ENCODE measurements around the gene CCDC28B. TPM values are rescaled to one million over a fixed set of nuclear protein-coding genes. Genes with fewer than 3 reads are reported as not detected.

CCDC28B gene
- total and polyA plus RNA-seq, 2 of the 13 experiments (the other 11 are each of a cell fraction or from before 2014, with no cell fraction given), result 2.6 to 3.5 TPM

DNA sequence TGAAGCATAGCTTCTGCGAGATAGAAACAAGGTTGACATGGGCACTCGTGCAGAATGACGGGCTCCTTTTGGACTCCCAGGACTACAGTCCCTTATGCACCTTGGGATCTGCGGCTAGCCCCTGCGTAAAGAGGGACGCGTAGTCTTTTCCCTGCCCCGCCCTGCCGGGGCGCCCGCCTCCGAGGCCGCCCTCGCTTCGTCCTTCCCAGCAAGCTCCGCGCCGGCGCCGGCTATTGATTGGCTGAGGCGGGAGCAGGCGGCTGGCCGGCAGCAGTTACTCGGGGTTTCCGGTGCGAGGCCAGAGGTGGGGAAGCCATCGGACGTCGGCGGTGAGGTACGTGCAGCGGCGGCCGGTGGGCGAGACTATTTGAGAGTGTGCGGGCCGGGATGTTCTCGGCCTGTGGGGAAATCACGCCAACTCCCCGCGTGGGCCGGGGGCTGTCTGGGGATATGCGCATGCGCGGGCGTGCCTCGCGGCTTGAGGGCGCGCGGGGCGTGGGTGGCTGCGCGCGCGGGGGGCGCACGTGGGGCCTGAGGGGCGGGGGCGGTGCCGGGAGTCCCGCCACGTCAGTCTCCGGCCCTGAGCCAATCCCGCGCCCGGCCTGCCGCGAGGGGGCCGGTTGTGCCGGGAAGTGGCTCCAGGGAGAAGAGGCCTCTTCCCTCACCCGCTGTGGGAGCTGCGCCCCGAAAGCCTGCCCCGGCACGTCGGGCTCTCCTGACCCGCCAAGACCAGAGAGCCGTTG, 20.8 kb upstream of the CCDC28B start, which contains the start of gene TXLNA (continued):
- TF ChIP-seq, protein P1, sequence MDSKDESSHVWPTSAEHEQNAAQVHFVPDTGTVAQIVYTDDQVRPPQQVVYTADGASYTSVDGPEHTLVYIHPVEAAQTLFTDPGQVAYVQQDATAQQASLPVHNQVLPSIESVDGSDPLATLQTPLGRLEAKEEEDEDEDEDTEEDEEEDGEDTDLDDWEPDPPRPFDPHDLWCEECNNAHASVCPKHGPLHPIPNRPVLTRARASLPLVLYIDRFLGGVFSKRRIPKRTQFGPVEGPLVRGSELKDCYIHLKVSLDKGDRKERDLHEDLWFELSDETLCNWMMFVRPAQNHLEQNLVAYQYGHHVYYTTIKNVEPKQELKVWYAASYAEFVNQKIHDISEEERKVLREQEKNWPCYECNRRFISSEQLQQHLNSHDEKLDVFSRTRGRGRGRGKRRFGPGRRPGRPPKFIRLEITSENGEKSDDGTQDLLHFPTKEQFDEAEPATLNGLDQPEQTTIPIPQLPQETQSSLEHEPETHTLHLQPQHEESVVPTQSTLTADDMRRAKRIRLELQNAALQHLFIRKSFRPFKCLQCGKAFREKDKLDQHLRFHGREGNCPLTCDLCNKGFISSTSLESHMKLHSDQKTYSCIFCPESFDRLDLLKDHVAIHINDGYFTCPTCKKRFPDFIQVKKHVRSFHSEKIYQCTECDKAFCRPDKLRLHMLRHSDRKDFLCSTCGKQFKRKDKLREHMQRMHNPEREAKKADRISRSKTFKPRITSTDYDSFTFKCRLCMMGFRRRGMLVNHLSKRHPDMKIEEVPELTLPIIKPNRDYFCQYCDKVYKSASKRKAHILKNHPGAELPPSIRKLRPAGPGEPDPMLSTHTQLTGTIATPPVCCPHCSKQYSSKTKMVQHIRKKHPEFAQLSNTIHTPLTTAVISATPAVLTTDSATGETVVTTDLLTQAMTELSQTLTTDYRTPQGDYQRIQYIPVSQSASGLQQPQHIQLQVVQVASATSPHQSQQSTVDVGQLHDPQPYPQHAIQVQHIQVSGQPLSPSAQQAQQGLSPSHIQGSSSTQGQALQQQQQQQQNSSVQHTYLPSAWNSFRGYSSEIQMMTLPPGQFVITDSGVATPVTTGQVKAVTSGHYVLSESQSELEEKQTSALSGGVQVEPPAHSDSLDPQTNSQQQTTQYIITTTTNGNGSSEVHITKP (CRISPR knock-in tag; IDR thresholded peaks at IDR 0.05; ENCODE audit: low read depth), result peak; percentile 82; the same call in 1 of the 2 replicates
- TF ChIP-seq ZNF317 (CRISPR knock-in tag; IDR thresholded peaks at IDR 0.05) (peak; percentile 69), GFI1 (CRISPR knock-in tag; IDR thresholded peaks at IDR 0.05; ENCODE audit: borderline replicate concordance) (no peak; the same call in 1 of the 2 replicates), ZMYM3 (CRISPR knock-in tag; IDR thresholded peaks at IDR 0.05) (no peak), POLR2A (IDR thresholded peaks at IDR 0.05; ENCODE audit: insufficient read depth in 1 of 2, low read depth in 2 of 2, low read length in 2 of 2) (peak; percentile 74 to 95), ZNF563 (CRISPR knock-in tag; IDR thresholded peaks at IDR 0.05) (peak; percentile 99), PBX2 (CRISPR knock-in tag; IDR thresholded peaks at IDR 0.05) (peak; percentile 46; the same call in 1 of the 2 replicates), MAF1 (CRISPR knock-in tag; IDR thresholded peaks at IDR 0.05; ENCODE audit: borderline replicate concordance) (no peak; the same call in 1 of the 2 replicates), SIX1 (CRISPR knock-in tag; IDR thresholded peaks at IDR 0.05; ENCODE audit: borderline replicate concordance) (no peak; the same call in 1 of the 2 replicates), ZNF510 (CRISPR knock-in tag; IDR thresholded peaks at IDR 0.05; ENCODE audit: low read depth) (0 out of 2 replicates have a peak, but pooled peaks have one; percentile 84), TCF7L2 (IDR thresholded peaks at IDR 0.05; ENCODE audit: low read depth, low read length) (no peak), MLLT10 (CRISPR knock-in tag; IDR thresholded peaks at IDR 0.05) (no peak), GMEB2 (CRISPR knock-in tag; IDR thresholded peaks at IDR 0.05; ENCODE audit: low read depth) (no peak), FOXA1 (IDR thresholded peaks at IDR 0.05) (no peak), FOXA1 (CRISPR knock-in tag; IDR thresholded peaks at IDR 0.05) (no peak), GLI4 (CRISPR knock-in tag; IDR thresholded peaks at IDR 0.05; ENCODE audit: borderline replicate concordance) (no peak), ZNF441 (CRISPR knock-in tag; IDR thresholded peaks at IDR 0.05; ENCODE audit: borderline replicate concordance) (0 out of 2 replicates have a peak, but pooled peaks have one; percentile 57), YEATS2 (CRISPR knock-in tag; IDR thresholded peaks at IDR 0.05; ENCODE audit: borderline replicate concordance) (peak; percentile 85), ZSCAN25 (CRISPR knock-in tag; IDR thresholded peaks at IDR 0.05) (no peak), TBX2 (CRISPR knock-in tag; IDR thresholded peaks at IDR 0.05; ENCODE audit: borderline replicate concordance) (peak; percentile 88), TP53 (CRISPR knock-in tag; conservative IDR thresholded peaks at IDR 0.05) (no peak; the same call in 1 of the 2 replicates), SOX13 (IDR thresholded peaks at IDR 0.05) (no peak), SOX13 (CRISPR knock-in tag; conservative IDR thresholded peaks at IDR 0.05 in 1 of 2, IDR thresholded peaks at IDR 0.05 in 1 of 2) (no peak; a peak in 1 of 4 replicates), NFE2L1 (CRISPR knock-in tag; IDR thresholded peaks at IDR 0.05; ENCODE audit: borderline replicate concordance) (no peak), ZBTB7B (CRISPR knock-in tag; IDR thresholded peaks at IDR 0.05) (peak; percentile 36; the same call in 1 of the 2 replicates)
